ENCODE data around the gene MACROD2. TPM values are rescaled to one million over a fixed set of nuclear protein-coding genes. Genes with fewer than 3 reads are reported as not detected.

MACROD2 gene
- total RNA-seq, 1 donor from 2014 or later, result 6.7 TPM

DNA sequence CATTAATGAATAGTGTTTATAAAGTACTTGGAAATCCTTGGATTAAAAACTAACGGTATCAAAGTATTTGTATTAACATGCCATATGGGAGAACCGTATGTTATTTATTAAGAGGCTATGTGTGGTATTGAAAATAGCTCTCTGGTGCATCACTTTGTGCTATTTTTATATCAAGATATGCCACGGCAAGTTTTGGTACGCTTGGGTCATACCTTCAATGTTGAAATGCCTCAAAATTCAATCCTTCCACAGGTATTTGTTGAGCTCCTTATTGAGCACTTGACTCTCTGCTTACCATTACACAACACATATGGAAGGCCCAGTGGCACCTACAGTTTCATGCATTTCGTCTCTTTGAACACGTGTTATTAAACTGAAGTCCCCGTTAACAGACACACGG, 1930.1 kb downstream of the MACROD2 start:
- peaks cover 4% of the 10 kb centered on the region for H3K4me1 Mint-ChIP-seq (ENCODE audit: unreplicated experiment)
- no peak overlapping the region for H3K27ac Mint-ChIP-seq
- H3K4me3 Mint-ChIP-seq, result no peak overlapping the region
- no peak for DNase-seq (ENCODE audit: extremely low spot score, unreplicated experiment)
- TF ChIP-seq, protein P1, sequence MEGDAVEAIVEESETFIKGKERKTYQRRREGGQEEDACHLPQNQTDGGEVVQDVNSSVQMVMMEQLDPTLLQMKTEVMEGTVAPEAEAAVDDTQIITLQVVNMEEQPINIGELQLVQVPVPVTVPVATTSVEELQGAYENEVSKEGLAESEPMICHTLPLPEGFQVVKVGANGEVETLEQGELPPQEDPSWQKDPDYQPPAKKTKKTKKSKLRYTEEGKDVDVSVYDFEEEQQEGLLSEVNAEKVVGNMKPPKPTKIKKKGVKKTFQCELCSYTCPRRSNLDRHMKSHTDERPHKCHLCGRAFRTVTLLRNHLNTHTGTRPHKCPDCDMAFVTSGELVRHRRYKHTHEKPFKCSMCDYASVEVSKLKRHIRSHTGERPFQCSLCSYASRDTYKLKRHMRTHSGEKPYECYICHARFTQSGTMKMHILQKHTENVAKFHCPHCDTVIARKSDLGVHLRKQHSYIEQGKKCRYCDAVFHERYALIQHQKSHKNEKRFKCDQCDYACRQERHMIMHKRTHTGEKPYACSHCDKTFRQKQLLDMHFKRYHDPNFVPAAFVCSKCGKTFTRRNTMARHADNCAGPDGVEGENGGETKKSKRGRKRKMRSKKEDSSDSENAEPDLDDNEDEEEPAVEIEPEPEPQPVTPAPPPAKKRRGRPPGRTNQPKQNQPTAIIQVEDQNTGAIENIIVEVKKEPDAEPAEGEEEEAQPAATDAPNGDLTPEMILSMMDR (conservative IDR thresholded peaks at IDR 0.05), result no peak
- peaks cover 13% of the 10 kb centered on the region for H3K27me3 Mint-ChIP-seq
- peaks cover 6% of the 10 kb centered on the region for H3K9me3 Mint-ChIP-seq
- H3K36me3 Mint-ChIP-seq, result peaks cover 3% of the 10 kb centered on the region

DNA sequence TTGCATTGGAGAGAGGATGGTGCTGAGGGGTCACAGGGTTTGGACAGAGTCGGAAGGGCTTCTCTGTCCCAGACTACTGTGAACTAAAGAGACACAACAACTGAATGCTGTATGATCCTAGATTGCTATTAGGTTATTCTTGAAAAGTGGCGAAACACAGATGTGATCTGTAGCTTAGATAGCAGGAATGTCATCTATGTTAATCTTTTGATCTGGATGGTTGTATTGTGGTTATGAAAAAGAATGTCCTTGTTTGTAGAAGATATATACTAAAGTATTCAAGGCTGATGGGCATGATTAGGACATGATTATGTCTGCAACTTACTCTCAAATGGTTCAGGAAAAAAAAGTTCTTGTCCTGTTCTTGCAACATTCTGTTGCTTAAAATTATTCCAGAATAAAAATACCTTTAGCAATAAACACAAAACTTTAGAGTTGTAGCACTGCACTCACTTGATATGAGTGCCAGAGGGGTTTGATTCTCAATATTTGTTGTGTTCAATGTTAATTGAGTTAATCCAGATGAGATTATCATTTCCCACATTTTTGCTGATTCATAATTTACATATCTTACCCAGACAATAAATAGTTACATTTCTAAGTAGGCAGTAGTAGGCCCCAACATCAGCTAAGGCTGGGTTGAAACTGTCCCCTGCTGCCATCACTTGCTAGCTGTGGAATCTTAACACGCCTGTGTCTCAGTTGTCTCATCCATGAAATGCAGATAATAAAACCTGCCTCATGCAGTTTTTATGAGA, 1932.8 kb downstream of the MACROD2 start:
- H3K27ac Mint-ChIP-seq, result no peak overlapping the region
- H3K9me3 Mint-ChIP-seq, result peaks cover 6% of the 10 kb centered on the region
- no peak for DNase-seq (ENCODE audit: extremely low spot score, unreplicated experiment)
- peaks cover 8% of the 10 kb centered on the region for H3K27me3 Mint-ChIP-seq
- H3K36me3 Mint-ChIP-seq, result peaks cover 3% of the 10 kb centered on the region
- no peak overlapping the region for H3K4me3 Mint-ChIP-seq
- peaks cover 11% of the 10 kb centered on the region for H3K4me1 Mint-ChIP-seq (ENCODE audit: unreplicated experiment)
- TF ChIP-seq, protein P1 (conservative IDR thresholded peaks at IDR 0.05), result no peak

DNA sequence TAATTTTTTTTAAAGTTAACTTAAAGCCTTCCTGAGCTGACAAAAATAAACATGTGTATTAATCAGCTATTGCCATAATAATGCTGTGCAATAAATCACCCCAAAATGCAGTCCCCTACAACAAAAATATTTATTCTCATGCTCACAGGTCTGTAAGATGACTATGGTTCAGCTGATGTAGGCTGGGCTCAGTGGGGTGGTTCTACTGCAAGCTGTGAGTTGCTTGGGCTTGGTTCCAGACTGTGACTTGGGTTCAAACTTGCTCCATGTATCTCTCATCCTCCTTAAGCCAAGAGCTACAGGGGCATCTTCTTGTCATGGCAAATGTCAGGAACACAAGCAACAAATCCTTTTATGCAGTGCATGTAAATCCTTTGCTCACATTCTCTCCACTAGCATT, 1933.6 kb downstream of the MACROD2 start:
- H3K4me1 Mint-ChIP-seq (ENCODE audit: unreplicated experiment), result peaks cover 11% of the 10 kb centered on the region
- peaks cover 6% of the 10 kb centered on the region for H3K9me3 Mint-ChIP-seq
- no peak for DNase-seq (ENCODE audit: extremely low spot score, unreplicated experiment)
- peaks cover 3% of the 10 kb centered on the region for H3K36me3 Mint-ChIP-seq
- TF ChIP-seq, protein P1 (conservative IDR thresholded peaks at IDR 0.05), result no peak
- H3K4me3 Mint-ChIP-seq, result no peak overlapping the region
- no peak overlapping the region for H3K27ac Mint-ChIP-seq
- H3K27me3 Mint-ChIP-seq, result peaks cover 8% of the 10 kb centered on the region

DNA sequence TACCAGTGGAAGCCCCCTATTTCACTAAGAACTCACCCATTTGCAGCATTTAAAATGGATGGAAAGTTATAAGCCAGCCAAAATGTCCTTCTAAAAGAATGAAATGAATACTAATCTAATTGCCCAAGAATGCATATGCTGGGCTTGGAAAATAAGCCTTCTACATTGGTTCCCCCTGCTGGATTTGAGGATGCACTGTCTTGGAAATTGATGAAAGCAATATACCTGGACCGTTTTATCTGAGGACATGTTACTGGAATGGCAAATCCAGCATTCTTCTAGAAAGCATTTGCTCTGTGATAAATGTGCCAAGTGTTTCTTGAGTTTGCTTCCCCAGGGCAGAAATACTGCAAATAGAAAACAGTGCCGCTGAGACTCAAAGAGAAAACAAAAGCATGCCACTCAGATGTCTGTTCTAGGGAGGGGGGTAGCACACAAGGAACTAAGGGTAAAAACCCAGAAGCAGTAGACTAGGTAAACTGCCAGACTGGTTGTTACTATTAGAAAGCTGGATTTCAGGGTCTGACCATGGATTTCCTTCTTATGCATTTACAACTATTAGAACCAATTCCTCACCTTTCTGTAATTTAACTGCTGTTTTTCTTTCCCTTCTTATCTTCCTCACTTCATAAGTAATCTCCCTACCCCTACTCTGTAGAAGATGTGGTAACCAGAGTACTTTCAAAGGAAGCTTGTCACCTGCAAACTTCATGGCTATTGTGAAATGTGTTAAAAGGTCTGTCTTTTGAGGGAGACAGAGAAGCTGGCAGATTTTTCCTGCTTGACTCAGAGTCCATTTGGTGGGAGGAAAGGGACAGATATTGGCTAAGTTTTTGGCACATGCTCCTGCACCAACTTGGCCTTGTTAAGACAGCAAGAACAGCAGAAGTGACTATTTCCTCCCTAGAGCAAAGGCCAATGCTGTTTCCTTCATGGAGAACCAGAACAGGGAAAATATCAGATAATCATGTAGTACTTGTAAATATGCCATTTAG, 1935.3 kb downstream of the MACROD2 start:
- TF ChIP-seq, protein P1 (conservative IDR thresholded peaks at IDR 0.05), result peak; percentile 84
- H3K36me3 Mint-ChIP-seq, result peaks cover 7% of the 10 kb centered on the region
- peaks cover 6% of the 10 kb centered on the region for H3K9me3 Mint-ChIP-seq
- no peak overlapping the region for H3K27ac Mint-ChIP-seq
- peaks cover 11% of the 10 kb centered on the region for H3K4me1 Mint-ChIP-seq (ENCODE audit: unreplicated experiment)
- H3K4me3 Mint-ChIP-seq, result no peak overlapping the region
- peaks cover 8% of the 10 kb centered on the region for H3K27me3 Mint-ChIP-seq
- no peak for DNase-seq (ENCODE audit: extremely low spot score, unreplicated experiment)

DNA sequence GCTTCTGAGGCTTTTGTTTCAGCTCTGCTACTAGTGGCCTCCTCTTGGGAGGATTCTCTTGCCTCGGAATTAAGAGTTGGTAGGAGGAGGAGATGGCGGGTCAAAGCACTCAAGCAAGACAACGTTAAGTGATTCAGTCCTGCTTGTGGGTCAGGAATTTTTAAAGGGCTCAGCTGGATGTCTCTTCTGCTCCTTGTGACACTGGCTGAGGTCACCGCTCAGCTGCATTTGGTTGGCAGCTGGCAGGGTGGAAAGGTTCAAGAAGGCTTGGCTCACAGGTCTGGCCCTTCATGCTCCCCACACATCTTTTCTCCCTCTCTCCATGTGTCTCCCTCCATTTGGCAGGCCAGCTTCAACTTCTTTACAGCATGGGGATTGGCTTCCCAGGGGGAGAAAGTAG, 1936.6 kb downstream of the MACROD2 start:
- no peak for DNase-seq (ENCODE audit: extremely low spot score, unreplicated experiment)
- TF ChIP-seq, protein P1 (conservative IDR thresholded peaks at IDR 0.05), result no peak
- Mint-ChIP-seq H3K9me3 (no peaks in the 10 kb centered on the region), H3K27ac (no peak overlapping the region), H3K36me3 (peaks cover 4% of the 10 kb centered on the region), H3K4me3 (no peak overlapping the region), H3K4me1 (ENCODE audit: unreplicated experiment) (peaks cover 11% of the 10 kb centered on the region), H3K27me3 (peaks cover 3% of the 10 kb centered on the region)
